Measurements from ENCODE around the gene POU5F2. TPM values are rescaled to one million over a fixed set of nuclear protein-coding genes. Genes with fewer than 3 reads are reported as not detected.

POU5F2 gene
- total and polyA plus RNA-seq, 10 donors: under 0.01 to 11.7 (median 4.2) TPM

DNA sequence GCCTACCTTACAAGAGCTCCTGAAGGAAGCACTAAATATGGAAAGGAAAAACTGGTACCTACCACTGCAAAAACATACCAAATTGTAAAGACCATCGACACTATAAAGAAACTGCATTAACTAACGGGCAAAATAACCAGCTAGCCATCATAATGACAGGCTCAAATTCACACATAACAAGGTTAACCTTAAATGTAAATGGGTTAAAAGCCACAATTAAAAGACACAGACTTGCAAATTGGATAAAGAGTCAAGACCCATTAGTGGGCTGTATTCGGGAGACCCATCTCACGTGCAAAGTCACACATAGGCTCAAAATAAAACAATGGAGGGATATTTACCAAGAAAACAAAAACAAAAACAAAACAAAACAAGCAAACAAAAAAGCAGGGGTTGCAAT lies 49.4 kb downstream of the POU5F2 start:
- intact Hi-C loops (cut with DNase I; ENCODE audit: low total_unique reads): no loop called here
- H3K36me3 ChIP-seq: peaks cover 0 to 12% (median 0%) of the 10 kb centered on the region in 6 donors
- no peaks in the 10 kb centered on the region for H3K27me3 ChIP-seq (replicated peaks in 1 of 7)
- H3K4me1 ChIP-seq: no peaks in the 10 kb centered on the region
- H3K9me3 ChIP-seq: peaks cover 0 to 46% (median 24%) of the 10 kb centered on the region in 8 donors
- TF ChIP-seq CTCF (IDR thresholded peaks at IDR 0.05 in 8 of 11, conservative IDR thresholded peaks at IDR 0.05 in 3 of 11): no peak
- no peak for TF ChIP-seq POLR2A (IDR thresholded peaks at IDR 0.05)
- no peak for TF ChIP-seq POLR2AphosphoS5 (IDR thresholded peaks at IDR 0.05)
- no peak overlapping the region for H3K27ac ChIP-seq
- WGBS, 5 donors: 82 to 98% (median 94%) methylated on average over 4 of the region's 4 CpGs
- DNase-seq: no peak
- H3K4me3 ChIP-seq: no peak overlapping the region

Other genes starting within 250 kb of the POU5F2 start
- 10 to 100 TPM in 4 of 7 donors, 1 to 10 TPM in 3; 5.9 to 21.6 (median 11.3) TPM for gene NR2F1-AS1, start 160.4 kb downstream of the POU5F2 start, total RNA-seq
- gene NR2F1-AS1, start 160.4 kb downstream of the POU5F2 start, polyA plus RNA-seq: 1 to 10 TPM; 6.2 to 8.6 (median 7.6) TPM
- gene NR2F1, start 158.4 kb downstream of the POU5F2 start, total RNA-seq: 10 to 100 TPM in 6 of 7 donors, 1 to 10 TPM in 1; 9.6 to 28.8 (median 13.6) TPM
- gene NR2F1, start 158.4 kb downstream of the POU5F2 start, polyA plus RNA-seq: 1 to 10 TPM; 2.0 to 4.4 (median 3.5) TPM

All from spleen (tissue), 11 donors.